Measurements from ENCODE around the gene ZNHIT2.

GRCh38 chr11:65112546-65113360 is 4.7 kb downstream of the ZNHIT2 start:
- TF ChIP-seq CTCF (IDR thresholded peaks at IDR 0.05; ENCODE audit: insufficient read depth, low read length) (peak; percentile 67), POLR2AphosphoS5 (IDR thresholded peaks at IDR 0.05; ENCODE audit: low read depth) (peak; percentile 4; the same call in 1 of the 2 replicates), GABPA (IDR thresholded peaks at IDR 0.05; ENCODE audit: low read depth) (no peak), SPI1 (IDR thresholded peaks at IDR 0.05; ENCODE audit: borderline replicate concordance, low read depth) (no peak)

Measured in HL-60 (cell line).